GM18861 (cell line): ENCODE measurements around the gene AP3B1.
"Not testable (repeated sequence)": the region's sequence is repeated elsewhere in the genome, so short reads cannot be mapped to it uniquely, and the experiment has no call there.

Experiments
- ATAC-seq: cut with Tn5 transposase; IDR thresholded peaks from one replicate; pipeline ENCODE4 v1.9.1; 2021; ENCODE audit not compliant: unreplicated experiment

Gene AP3B1

GRCh38 chr5:78170335-78170734 is 124.2 kb downstream of the AP3B1 start:
- not testable (repeated sequence) for ATAC-seq

GRCh38 chr5:78162253-78162862 is 132.1 kb downstream of the AP3B1 start:
- no peak for ATAC-seq

GRCh38 chr5:78157001-78157400 is 137.5 kb downstream of the AP3B1 start:
- no peak for ATAC-seq

- ATAC-seq: no peak
Measured at GRCh38 chr5:78151594-78152271, 142.8 kb downstream of the AP3B1 start.

GRCh38 chr5:78137290-78137689 is 157.2 kb downstream of the AP3B1 start:
- no peak for ATAC-seq

- ATAC-seq: no peak
Measured at GRCh38 chr5:78133423-78133822, 161.1 kb downstream of the AP3B1 start.

GRCh38 chr5:78132507-78132906 is 162.0 kb downstream of the AP3B1 start:
- ATAC-seq: no peak

GRCh38 chr5:78129597-78129996 is 164.9 kb downstream of the AP3B1 start:
- no peak for ATAC-seq

GRCh38 chr5:78127875-78128274 is 166.6 kb downstream of the AP3B1 start:
- ATAC-seq: no peak

- no peak for ATAC-seq
Measured at GRCh38 chr5:78126536-78126935, 168.0 kb downstream of the AP3B1 start.

- no peak for ATAC-seq
Measured at GRCh38 chr5:78116167-78116566, 178.3 kb downstream of the AP3B1 start.

- ATAC-seq: no peak
Measured at GRCh38 chr5:78113689-78114264, 180.7 kb downstream of the AP3B1 start.

- no peak for ATAC-seq
Measured at GRCh38 chr5:78112931-78113330, 181.6 kb downstream of the AP3B1 start.

GRCh38 chr5:78109891-78110324 is 184.6 kb downstream of the AP3B1 start:
- ATAC-seq: peak; percentile 44

GRCh38 chr5:78108564-78108963 is 185.9 kb downstream of the AP3B1 start:
- no peak for ATAC-seq

- ATAC-seq: no peak
Measured at GRCh38 chr5:78103232-78103918, 191.1 kb downstream of the AP3B1 start.

- ATAC-seq: no peak
Measured at GRCh38 chr5:78102500-78102899, 192.0 kb downstream of the AP3B1 start.

GRCh38 chr5:78095125-78095524 is 199.4 kb downstream of the AP3B1 start:
- no peak for ATAC-seq

GRCh38 chr5:78090002-78090401 is 204.5 kb downstream of the AP3B1 start:
- no peak for ATAC-seq

- ATAC-seq: no peak
Measured at GRCh38 chr5:78078858-78079257, 215.6 kb downstream of the AP3B1 start.

GRCh38 chr5:78077369-78078068 is 217.0 kb downstream of the AP3B1 start:
- ATAC-seq: no peak
